Stimulated activated naive CD8-positive, alpha-beta T cell treated with anti-CD3 and anti-CD28 coated beads, Interleukin-15, Interleukin-2, amounts not matched to agents 100 U/mL and 50 U/mL, for 24 hours (primary cell): ENCODE data around the gene EXOC6.
"Not testable (repeated sequence)": the region's sequence is repeated elsewhere in the genome, so short reads cannot be mapped to it uniquely, and the experiment has no call there.

Experiments used
- ATAC-seq: fragments of 150-1000 bp; cut with Tn5 transposase; one replicate; pipeline ENCODE4 v1.10.0; 2021
- DNase-seq: peaks from one replicate; pipeline ENCODE4 v3.0.0; 2021

EXOC6 gene

GRCh38 chr10:93081318-93081717 lies 233.0 kb downstream of the EXOC6 start:
- DNase-seq (no peak), ATAC-seq (no peak)

- ATAC-seq = no peak
- DNase-seq = no peak
Measured at GRCh38 chr10:93081834-93082233, 233.5 kb downstream of the EXOC6 start.

- ATAC-seq = no peak
- DNase-seq = no peak
Measured at GRCh38 chr10:93083743-93084539, 235.6 kb downstream of the EXOC6 start.

- DNase-seq (no peak), ATAC-seq (no peak)
Measured at GRCh38 chr10:93085272-93085859, 237.0 kb downstream of the EXOC6 start.

- DNase-seq (no peak), ATAC-seq (no peak)
Measured at GRCh38 chr10:93086289-93086688, 238.0 kb downstream of the EXOC6 start.

GRCh38 chr10:93087846-93088245 lies 239.5 kb downstream of the EXOC6 start:
- DNase-seq (no peak), ATAC-seq (no peak)

GRCh38 chr10:93088466-93088865 lies 240.1 kb downstream of the EXOC6 start:
- DNase-seq = no peak
- ATAC-seq = no peak

- ATAC-seq (no peak), DNase-seq (no peak)
Measured at GRCh38 chr10:93090619-93091018, 242.3 kb downstream of the EXOC6 start.

- DNase-seq (no peak), ATAC-seq (no peak)
Measured at GRCh38 chr10:93091960-93092359, 243.6 kb downstream of the EXOC6 start.

GRCh38 chr10:93095225-93095624 lies 246.9 kb downstream of the EXOC6 start:
- no peak for DNase-seq
- ATAC-seq = no peak

GRCh38 chr10:93096901-93097300 lies 248.6 kb downstream of the EXOC6 start:
- ATAC-seq = no peak

GRCh38 chr10:93097386-93097785 lies 249.1 kb downstream of the EXOC6 start:
- no peak for ATAC-seq
- DNase-seq = no peak

More at GRCh38 chr10:93096901-93097300, 248.6 kb downstream of the EXOC6 start:
- DNase-seq = no peak

- no peak for ATAC-seq
- DNase-seq = no peak
Measured at GRCh38 chr10:93098816-93099215, 250.5 kb downstream of the EXOC6 start.

GRCh38 chr10:93099670-93100069 lies 251.3 kb downstream of the EXOC6 start:
- ATAC-seq = no peak

GRCh38 chr10:93101148-93101547 lies 252.8 kb downstream of the EXOC6 start:
- ATAC-seq, DNase-seq: not testable (repeated sequence)

More at GRCh38 chr10:93099670-93100069, 251.3 kb downstream of the EXOC6 start:
- no peak for DNase-seq

- ATAC-seq = no peak
Measured at GRCh38 chr10:93103953-93104352, 255.6 kb downstream of the EXOC6 start.

GRCh38 chr10:93106631-93107072 lies 258.3 kb downstream of the EXOC6 start:
- DNase-seq = no peak
- no peak for ATAC-seq

More at GRCh38 chr10:93103953-93104352, 255.6 kb downstream of the EXOC6 start:
- DNase-seq = no peak
